Stimulated activated CD4-positive, alpha-beta T cell treated with anti-CD3 and anti-CD28 coated beads, Interleukin-2, amount 100 ng/mL, for 4 hours (primary cell): ENCODE data around the gene INSL6.
"Not testable (repeated sequence)": the region's sequence is repeated elsewhere in the genome, so short reads cannot be mapped to it uniquely, and the experiment has no call there.

Experiments
- DNase-seq: peaks from one replicate; pipeline ENCODE4 v3.0.0-alpha.2; 2020; ENCODE audit warnings: low read depth

The INSL6 gene, protein sequence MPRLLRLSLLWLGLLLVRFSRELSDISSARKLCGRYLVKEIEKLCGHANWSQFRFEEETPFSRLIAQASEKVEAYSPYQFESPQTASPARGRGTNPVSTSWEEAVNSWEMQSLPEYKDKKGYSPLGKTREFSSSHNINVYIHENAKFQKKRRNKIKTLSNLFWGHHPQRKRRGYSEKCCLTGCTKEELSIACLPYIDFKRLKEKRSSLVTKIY

DNA sequence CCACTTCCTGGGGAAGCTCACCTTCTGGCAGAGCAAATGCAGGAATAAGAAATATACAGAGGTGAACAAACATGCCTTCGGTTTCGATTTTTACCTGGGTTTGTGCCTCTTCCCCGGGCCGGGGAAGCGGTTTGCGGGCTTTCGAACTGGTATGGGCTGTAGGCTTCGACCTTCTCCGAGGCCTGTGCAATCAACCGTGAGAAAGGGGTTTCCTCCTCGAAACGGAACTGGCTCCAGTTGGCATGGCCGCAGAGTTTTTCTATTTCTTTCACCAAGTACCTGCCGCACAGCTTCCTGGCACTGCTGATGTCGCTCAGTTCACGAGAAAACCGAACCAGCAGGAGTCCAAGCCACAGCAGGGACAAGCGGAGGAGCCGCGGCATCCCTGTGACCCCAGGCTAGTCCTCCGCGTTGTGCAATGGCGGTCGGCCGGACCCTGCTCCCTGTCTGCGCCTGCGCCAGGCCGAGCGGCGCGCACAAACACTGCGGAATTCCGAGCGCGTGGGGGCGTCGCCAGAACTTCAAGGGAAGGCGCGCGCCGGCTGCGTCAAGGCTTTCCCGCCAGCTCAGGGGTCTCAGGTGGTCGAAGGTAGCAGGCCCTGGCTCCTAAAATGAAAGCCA, at the start of gene INSL6:
Gene INSL6 (minus strand): TSS at position 420 of the 621 bp plus-strand sequence. CDS start 37 bp downstream, at position 383.
- no peak for DNase-seq

DNA sequence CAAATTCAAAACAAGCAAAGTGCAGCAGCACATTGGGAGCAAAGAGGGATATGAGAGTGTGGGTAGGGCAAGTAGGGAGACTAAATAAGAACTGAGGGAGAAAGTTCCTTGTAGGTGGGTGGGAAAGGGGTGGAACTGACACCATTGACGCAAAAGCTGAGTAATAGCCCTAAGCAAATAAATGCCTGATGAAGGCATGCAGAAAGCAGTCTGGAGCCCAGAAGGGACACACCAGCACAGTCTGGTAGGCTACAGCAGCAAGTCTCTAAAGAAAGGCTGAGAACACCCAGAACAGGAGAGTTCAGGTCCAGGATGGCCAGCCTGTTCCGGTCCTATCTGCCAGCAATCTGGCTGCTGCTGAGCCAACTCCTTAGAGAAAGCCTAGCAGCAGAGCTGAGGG, 45.8 kb upstream of the INSL6 start, which contains the start of gene INSL4:
Gene INSL4 (plus strand): TSS at position 208 of the 400 bp plus-strand sequence. CDS start 105 bp downstream, at position 313.
- no peak for DNase-seq

DNA sequence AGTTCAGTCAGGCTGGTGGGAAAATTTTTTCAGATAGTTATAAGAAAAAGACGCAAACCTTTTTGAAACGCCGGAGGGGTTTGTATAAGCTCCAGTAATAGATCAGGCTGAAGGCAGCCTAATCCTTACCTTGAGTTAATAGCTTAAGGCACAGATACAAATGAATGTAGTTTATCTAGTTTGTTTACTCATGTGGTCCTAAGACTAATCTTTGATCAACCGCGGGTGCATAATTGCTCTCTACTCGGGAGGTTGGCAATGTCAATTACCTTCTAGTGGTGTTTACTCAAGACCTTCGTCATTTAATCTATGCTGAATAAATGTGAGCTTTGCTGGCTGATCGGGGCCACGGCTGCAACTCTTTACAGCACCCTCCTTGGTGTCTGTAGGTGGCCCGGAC, 45.1 kb upstream of the INSL6 start:
- no peak for DNase-seq

DNA sequence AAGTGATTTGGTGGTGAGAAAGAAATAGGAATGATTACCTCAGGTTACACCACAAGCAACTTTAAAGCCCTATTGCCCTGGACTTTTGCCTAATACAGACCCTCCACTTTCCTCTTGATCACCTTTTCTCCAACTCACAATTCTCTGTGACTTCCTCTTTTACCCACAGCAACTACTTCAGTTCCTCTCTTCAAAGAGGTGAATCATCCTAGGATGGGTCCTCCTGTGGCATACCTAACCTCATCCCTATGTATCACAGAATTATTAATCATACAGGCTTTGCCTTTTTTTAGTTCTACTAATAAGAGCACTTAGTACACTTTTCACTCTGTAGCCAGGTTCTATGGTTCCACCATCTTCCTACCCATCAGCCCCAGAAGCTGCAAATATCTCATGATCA, 19.6 kb upstream of the INSL6 start:
- DNase-seq = no peak

DNA sequence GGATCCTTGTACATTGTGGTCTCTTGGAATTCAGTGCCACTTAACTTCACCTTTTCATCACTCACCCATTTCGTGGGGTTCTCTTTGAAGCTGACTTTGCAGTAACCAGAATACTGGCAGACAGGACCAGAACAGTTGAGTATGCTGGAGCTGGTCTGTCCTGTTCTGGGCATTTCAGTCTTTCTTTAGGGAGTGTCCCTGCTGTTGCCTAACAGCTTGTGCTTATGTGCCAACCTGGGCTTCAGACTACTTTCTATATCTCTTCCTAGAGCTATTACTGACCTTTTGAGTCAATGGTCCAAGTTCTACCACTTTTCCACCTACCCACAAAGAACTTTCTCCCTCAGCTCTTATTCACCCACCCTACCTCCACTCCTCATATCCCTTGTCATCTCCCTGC, 10.0 kb upstream of the INSL6 start:
- DNase-seq = no peak

DNA sequence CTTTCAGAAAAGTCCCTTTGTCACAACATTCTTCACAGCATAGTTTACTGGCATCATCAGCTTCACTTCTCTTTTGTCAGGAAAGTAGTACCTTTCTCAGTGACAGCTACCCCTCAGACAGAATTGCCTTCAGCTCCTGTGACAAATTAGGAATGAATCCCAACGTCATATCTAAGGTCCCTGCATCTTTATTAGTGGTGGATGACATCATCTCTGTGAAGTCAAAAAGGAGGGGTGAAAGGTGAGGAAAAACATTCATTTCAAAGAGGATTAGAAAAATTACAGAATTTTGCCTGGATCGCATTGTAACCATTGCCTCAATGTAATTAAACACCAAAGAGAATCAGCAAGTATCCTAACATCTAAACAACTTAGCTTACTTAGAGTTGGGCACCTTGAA, 7.9 kb upstream of the INSL6 start:
- no peak for DNase-seq

DNA sequence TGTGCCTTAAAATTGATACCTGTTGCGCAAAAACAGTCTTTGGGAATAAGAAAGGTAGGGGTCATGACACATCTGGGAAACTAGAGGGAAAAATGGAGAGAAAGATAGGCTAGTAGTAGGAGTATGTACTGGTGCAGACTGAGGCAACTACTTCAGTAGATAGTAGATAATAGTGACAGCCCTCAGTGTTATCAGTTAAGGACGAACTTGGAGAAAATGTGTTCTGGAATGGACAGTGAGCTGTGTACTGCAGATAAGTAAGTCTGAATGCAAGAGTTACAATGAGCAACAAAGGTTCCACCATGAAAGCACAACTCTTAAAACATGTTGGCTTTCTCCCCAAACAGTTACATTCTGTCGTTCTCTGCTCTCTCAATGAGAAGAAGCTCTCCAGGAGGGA, 6.5 kb upstream of the INSL6 start:
- no peak for DNase-seq

DNA sequence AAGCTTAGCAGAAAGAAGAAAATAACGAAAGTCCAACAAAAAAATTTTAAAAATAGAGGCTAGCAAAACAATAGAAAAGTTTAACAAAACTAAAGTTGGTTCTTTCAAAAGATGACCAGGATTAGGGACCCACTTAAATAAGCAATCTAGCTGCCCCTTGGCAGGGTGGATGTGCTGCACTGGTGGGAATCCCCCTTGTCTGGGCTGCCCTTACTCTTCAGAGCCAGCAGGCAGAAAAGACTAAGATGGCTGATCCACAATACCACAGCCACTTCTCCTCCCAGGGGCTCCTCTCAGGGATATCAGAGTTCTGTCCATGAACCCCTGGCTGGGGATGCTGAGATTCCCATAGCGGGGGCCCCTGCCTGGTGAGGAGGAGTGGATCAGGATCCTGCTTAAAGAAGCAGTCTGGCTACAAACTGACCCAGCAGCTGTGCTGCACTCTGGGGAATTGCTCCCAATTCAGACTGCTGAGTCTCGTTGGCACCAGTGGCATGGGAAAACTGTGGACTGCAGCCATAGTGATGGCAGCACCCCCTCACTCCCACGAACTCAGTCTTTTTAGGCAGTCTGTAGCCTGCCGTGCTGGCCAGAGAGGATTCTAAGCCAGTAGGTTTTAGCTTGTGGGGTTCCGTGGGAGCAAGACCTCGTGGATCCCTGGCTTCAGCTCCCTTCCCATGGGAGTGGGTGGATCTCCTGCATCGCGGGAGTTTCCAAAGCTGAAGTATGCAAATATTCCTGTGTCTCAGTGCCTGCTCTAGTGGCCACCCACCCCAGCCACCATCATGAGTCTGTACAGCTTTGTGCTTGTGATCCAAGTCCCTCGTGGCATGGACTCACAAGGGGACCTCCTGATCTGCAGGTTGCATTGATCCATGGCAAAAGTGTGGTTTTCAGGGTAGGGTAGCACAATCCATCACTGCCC, 2.9 kb upstream of the INSL6 start:
- no peak for DNase-seq

DNA sequence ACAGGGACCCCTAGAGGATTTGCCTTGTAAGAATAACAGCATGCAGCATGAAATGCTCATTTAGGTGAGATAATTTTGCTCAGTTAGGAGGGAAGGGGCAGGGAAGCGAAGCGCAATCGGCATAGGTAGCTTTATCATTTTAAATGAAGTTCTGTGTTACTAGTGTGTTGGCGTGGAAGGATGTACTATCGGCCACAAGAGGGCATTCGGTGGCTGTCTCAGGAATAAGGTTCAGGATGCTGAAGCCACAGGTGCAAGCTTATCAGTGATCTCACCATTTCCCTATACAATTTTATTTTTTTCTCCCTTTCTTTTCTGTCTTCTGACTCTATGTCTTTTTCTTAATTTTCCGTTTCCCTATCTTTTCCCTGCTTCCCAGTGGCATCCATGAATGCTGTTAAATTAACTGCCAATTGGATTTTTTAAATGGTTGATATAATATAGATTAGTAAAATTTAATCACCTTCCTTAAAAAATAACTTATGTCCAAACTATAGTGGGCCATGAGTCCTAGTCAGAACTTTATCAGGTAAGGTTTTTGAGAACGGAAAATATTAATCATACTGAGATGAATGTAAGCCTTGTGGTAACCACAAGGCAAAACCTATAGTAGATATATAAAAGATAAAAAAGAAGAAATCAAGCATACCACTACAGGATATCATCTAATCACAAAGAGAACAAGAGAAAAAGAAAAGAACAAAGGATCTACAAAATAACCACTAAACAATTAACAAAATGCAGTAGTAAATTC, 1.2 kb upstream of the INSL6 start:
- DNase-seq = peak; percentile 31

DNA sequence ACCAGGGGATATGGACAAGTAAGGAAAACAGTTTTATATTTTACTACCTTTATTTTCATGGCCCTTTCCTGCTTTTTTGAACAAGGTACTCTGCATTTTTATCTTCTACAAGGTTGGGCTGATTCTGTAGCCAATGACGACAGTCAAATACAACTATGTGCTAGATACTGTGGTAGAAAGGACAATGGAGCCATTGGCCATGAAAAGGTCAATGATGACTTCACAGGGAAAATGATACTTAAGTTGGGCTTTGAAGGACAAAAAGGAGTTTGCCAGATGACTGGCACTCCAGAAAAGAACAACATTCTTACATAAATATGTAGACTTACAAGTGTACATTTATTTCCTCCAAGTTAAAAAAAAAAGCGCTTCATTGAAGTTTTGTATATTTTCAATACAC, 663 bp downstream of the INSL6 start:
- DNase-seq = no peak

DNA sequence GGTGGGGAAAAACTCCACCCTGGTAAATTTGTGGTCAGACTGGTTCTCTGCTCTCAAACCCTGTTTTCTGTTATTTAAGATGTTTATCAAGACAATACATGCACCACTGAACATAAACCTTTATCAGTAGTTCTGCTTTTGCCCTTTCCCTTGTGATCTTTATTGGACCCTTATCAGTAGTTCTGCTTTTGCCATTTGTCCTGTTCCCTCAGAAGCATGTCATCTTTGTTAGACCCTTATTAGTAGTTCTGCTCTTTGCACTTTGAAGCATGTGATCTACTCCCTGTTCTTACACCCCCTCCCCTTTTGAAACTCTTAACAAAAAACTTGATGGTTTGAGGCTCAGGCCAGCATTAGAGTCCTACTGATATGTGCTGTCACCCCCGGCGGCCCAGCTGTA, 4.8 kb downstream of the INSL6 start:
- DNase-seq = not testable (repeated sequence)

DNA sequence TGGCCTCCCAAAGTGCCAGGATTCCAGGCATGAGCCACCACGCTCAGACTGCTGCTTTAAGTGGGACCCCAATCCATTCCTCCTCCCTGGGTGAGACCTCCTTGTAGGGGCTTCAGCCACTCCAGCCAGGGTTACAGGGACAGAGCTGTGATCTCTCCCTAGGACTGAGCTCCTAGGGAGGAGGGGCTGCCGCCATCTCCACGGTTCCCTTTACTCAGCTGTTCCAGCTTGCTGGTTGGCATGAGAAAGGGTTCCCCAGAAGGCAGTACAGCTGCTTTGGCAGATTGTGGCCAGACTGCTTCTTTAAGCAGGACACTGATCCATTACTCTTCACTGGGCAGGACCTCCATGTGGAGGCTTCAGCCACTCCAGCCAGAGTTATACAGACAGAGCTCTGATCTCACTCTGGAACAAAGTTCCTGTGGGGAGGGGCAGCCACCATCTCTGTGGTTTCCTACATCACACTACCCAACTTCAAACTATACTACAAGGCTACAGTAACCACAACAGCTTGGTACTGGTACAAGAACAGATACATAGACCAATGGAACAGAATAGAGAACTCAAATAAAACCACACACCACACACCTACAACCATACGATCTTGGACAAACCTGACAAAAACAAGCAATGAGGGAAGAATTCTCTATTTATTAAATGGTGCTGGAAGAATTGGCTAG, 7.2 kb downstream of the INSL6 start:
- DNase-seq = no peak

DNA sequence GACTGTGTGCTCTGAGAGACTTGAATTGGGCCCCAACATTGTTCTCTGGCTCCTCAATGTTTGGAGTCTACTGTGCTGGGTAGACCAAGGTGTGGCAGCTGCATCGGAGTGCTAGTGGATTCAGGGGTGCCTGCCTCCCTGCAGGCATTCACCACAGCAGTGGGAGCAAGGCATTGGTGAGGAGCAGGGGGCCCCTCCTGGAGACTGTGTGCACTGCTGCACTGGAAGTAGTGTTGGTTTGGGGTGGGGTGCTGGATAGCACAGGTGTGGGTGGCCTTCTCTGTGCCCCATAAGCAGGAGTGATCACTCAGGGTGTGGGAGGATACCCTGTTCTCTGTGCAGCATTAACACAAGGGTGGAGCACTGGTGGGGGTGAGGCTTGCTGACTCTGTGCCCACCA, 39.2 kb downstream of the INSL6 start:
- no peak for DNase-seq

DNA sequence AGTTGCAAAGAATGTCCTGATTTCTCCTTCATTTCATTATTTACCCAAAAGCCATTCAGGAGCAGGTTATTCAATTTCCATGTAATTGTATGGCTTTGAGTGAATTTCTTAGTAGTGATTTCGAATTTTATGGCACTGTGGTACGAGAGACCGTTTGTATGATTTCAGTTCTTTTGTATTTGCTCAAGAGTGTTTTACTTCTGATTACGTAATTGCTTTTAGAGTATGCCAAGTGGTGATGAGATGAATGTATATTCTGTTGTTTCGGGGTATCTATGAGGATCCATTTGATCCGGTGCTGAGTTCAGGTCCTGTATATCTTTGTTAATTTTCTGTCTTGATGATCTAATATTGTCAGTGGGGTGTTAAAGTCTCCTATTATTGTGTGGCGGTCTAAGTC, 41.2 kb downstream of the INSL6 start:
- no peak for DNase-seq

DNA sequence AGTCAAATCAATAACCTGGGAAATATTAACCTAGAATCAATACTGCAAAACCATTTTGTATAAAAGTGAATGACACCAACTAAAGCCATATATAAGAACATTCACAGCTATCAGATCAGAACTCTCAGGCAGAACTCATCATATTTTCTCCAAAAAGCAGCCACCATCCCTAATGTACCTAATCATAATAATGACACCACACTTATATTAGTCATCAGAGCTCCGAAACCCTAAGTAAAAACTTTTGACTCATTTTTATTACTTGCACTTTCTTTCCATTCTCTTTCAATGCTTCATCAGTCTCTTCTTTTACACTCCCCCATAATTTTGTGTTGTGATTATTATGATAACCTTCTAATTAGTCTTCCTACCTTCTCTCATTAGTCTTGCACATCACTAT, 45.3 kb downstream of the INSL6 start:
- DNase-seq = no peak

DNA sequence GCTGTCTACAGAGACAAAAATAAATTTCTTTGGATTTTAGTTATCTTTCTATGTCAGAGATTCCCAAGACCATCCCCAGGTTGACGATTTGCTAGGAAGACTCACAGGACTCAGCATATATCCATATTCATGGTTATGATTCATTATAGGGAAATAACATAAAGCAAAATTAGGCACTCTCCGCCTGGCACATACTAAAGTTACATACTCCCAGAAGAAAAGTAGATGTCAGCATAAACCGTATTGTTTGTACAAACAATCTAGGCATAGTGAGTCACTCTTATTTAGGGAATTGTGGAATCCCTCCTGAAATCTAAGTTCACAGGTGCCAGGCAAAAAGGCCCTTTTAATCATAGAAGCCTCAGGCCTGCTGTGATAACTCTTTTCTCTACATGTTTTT, 62.9 kb downstream of the INSL6 start:
- no peak for DNase-seq

DNA sequence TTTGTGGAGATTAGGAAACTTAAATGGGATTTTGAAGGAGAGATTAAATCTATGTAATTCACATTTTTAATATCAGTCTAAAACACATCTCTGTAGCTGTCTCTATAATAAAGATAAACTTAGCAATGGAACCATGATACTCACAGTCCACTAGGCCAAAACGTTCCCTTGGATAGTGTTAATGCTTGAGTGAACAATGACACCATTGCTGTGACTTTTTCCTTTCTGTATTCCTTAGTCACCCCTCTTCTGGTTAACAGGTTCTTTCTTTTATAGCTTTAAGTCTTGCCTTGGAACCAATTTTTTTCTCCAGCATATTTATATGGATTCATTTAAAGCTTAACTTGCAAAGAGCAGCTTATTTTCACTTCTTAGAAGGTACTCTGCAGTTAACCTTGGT, 63.3 kb downstream of the INSL6 start:
- no peak for DNase-seq

DNA sequence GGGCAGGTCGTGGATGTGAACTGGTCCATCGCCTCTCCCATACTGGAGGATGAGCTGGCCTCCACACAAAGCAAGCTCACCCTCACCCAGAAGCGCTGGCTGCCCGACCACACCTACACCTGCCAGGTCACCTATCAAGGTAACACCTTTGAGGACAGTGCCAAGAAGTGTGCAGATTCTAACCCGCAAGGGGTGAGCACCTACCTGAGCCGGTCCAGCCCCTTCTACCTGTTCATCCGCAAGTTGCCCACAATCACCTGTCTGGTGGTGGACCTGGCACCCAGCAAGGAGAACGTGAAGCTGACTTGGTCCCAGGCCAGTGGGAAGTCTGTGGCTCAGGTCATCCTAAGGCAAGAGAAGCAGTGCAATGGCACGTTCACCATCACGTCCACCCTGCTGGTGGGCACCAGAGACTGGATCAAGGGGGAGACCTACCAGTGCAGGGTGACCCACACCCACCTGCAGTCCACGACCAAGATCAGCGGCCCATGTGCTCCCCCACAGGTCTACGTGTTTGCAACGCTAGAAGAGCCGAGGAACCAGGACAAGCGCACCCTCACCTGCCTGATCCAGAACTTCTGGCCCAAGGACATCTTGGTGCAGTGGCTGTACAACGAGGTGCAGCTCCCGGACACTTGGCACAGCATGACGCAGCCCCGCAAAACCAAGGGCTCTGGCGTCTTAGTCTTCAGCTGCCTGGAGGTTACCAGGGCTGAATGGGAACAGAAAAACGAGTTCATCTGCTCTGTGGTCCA, 71.3 kb downstream of the INSL6 start:
- no peak for DNase-seq
